ENCODE results near the gene NARS2.
A peak's percentile ranks its signal among the peaks of the same experiment; 100 is the strongest.

Gene NARS2

DNA sequence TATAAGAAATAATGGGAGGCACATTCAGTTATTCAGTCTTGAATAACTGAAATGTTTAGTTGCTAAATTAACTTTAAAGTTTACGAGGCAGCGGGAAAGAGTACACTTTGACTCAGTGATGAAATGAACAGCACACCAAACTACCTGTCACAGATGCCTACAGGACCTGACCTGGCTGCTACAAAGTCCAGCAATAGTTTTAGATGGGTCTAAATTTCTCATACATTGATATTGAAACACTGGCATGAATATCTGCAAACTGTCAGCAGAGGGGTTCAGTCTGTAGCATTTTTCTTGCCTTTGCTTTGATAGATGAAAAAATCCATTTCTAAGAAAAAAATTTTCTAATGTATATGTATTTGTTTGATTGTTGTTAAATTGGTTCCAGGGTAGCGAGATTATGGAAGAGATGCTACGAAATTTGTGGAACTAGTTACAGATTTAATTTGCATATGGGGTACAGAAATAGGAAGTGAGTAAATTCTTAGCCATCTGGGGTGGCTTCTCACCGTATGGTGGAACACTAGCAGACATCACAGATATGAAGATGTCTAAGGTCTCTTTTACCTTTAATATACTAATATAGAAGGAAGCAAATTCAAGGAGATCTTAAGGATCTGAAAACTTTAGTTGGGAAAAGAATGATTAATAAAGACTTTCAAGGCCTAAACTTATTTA is 136.2 kb downstream of the NARS2 start:
- DNase-seq (ENCODE audit: low read depth in 2 of 2): no peak

- DNase-seq (ENCODE audit: low read depth in 2 of 2): no peak
These were observed 141.7 kb downstream of the NARS2 start for GRCh38 chr11:78432956-78433355.

- no peak for DNase-seq (ENCODE audit: low read depth in 2 of 2)
These were observed 142.6 kb downstream of the NARS2 start for GRCh38 chr11:78432058-78432515.

- no peak for DNase-seq (ENCODE audit: low read depth in 2 of 2)
These were observed 145.0 kb downstream of the NARS2 start for GRCh38 chr11:78429660-78430059.

- DNase-seq (ENCODE audit: low read depth in 2 of 2): no peak
These were observed 145.5 kb downstream of the NARS2 start for GRCh38 chr11:78429209-78429608.

DNA sequence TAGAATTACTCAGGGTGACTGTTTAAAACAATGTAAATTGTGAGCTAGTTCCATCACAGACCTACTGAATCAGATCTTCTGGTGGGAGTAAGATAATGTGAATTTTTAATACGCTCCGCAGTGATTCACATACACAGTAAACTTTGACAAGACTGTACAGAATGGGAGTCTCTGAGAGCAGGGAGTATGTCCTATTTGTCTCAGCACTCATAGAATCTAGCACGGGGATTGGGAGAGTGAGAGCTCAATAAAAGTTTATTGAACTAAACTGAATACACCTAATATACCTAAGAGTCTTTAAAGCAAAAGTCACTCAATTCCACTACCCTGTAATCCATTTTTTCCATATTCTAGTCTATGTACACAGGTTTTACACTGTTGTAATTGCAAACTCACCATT is 145.9 kb downstream of the NARS2 start:
- no peak for DNase-seq (ENCODE audit: low read depth in 2 of 2)

GRCh38 chr11:78428266-78428636 is 146.4 kb downstream of the NARS2 start:
- DNase-seq (ENCODE audit: low read depth in 2 of 2): no peak

DNA sequence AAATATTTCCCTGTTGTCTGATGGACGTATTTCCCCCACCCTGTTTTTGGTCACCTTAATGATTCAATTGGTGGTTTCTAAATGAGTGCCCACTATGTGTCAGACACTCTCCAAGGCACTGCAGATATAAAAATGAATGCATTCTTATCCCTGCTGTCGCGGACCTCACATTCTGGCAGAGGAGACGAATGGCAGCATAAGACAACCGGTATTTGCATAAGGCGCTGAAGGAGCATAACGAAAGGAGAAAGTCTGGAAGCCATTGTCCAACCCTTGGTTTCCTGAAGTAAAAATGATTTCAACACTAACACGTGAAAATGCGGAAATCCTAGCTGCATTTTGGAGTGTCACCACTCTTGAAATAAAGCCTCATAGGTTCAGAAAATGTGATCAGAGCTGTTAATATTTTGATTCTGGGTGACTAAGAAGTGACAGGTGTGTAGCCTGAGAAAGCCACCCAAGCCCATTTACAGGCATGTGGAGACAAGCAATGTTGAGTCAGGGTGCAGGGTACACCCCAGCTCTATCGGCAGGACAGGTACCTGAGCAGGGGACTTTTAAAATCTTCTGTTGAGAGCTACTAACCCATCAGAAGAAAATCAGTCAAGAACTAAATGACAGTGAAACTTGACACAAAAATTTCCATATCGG is 146.9 kb downstream of the NARS2 start:
- no peak for DNase-seq (ENCODE audit: low read depth in 2 of 2)

DNA sequence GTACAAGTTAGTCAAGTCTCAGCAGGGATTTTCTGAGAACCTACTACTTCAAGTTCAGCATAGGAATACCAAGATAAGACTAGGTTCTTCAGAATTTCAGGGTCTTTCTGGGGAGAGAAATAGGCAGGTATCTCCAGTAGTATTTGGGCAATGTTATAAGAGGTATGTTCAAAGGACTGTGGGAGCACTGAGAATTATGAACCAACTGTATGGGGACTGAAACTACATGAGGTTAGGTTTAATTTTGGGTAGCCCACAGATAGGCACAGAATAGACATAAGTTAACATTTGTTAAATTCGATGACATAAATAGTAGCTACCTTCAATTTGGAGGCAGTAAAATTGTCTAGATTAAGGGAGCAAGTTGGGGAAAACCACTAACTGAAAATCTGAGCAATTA is 147.8 kb downstream of the NARS2 start:
- no peak for DNase-seq (ENCODE audit: low read depth in 2 of 2)

DNA sequence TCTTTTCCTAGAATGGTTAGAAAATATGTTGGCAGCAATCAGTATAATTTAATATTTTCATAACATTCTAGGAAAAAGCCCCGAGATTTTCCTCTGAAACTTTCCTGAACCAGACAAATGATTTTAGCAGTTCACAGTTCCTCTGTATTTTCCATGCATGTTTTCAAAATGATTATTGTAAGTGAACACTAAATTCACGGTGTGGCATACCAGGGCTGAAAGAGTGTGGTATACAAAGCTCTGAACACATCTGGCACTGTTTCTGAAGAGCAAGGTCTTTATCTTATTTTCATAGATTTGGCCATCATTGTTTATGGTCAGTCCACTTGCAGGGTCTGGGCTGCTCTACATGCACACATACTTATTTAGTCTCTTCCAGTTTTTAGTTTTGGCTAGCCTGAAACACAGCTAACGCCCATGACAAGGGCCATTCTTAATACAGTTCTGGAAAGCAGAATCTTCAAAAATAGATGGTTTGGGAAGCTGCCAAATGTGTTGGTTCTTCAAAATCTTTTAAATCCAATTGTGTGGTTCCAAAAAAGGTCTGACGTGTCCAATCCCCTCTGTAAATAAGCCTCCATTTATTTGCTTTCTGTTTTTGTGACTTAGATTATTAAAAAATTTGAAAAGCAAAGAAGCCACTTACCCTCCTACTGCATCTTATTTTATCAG is 149.1 kb downstream of the NARS2 start:
- no peak for DNase-seq (ENCODE audit: low read depth in 2 of 2)

GRCh38 chr11:78424334-78425270 is 150.1 kb downstream of the NARS2 start:
- no peak for DNase-seq (ENCODE audit: low read depth in 2 of 2)

- no peak for DNase-seq (ENCODE audit: low read depth in 2 of 2)
These were observed 151.4 kb downstream of the NARS2 start for GRCh38 chr11:78423241-78423640.

DNA sequence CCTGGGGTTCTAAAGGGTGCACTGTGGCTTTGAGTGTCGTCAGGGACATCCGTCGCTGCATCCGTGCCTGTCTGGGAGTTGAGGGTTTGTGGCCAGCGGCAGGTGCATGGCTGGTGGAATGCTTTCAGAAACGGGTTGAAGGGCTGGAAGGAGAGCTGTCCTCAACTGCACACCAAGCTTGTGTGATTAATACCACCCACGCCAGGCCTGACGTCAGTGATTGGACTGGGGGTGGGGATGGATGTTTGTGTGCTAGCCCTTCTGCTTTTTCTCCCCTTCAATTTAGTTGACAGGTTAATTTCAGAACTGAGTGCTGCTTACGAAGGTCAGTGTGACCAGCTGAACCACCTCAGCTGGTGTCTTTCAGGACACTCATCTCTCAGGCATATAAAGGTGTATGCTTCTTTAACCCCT is 153.9 kb downstream of the NARS2 start:
- DNase-seq (ENCODE audit: low read depth in 2 of 2): peak; percentile 44 to 52

DNA sequence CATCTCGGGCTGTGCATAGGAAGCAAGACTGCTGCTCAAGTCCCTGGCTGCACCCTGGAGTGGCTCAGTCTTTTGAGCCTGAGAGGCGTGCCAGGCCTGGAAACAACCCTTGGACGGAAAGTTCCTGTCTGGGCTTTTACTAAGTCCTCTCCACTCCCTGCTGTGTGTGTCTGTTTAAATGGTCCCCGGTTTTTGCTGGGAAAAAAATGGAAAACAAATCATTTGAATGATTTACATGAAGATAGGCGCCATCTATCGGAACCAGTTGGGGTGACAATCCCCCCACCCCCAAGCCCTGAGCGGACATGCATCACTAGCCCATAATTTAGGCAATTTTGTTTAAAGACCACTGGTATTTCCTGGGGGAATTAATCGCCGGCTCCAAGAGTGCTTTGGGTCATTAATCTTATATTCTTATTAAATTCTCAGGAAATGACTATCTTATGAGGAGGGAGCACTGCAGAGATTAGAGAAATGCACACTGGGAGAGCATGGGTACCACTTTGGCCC is 154.4 kb downstream of the NARS2 start:
- DNase-seq (ENCODE audit: low read depth in 2 of 2): peak; percentile 30 to 34

- no peak for DNase-seq (ENCODE audit: low read depth in 2 of 2)
These were observed 155.3 kb downstream of the NARS2 start for GRCh38 chr11:78419327-78419726.

DNA sequence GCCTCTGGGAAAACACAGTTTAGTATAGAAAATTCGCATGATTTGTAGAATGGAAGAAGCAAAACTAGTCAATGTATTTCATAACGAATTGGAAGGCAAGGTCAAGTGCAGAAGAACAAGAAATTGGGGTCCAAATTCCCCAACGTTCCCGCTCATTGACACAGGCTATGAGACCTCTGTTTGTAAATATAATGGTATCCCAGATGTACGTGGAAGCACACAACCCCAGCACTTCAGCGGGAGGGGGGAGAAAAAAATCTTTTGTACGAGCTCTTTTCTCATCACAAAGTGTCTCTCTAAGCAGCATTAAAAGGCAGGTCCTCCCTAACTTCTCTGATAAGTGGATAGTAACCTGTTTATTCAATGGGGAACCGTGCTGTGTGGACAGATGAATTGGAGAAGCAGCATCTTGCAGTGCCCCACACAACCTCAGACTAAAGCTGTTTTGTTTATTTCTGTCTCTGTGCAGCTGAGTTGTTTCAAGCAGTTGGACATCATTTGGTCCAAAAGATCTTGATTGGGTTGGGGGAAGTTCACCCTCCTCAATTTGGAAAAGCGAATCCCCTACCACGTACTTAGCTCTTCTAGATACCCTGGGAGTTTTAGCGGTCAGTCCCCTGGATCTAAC is 156.0 kb downstream of the NARS2 start:
- DNase-seq (ENCODE audit: low read depth in 2 of 2): no peak

- peak; percentile 55 to 62 for DNase-seq (ENCODE audit: low read depth in 2 of 2)
These were observed 156.6 kb downstream of the NARS2 start for GRCh38 chr11:78417888-78418583.

DNA sequence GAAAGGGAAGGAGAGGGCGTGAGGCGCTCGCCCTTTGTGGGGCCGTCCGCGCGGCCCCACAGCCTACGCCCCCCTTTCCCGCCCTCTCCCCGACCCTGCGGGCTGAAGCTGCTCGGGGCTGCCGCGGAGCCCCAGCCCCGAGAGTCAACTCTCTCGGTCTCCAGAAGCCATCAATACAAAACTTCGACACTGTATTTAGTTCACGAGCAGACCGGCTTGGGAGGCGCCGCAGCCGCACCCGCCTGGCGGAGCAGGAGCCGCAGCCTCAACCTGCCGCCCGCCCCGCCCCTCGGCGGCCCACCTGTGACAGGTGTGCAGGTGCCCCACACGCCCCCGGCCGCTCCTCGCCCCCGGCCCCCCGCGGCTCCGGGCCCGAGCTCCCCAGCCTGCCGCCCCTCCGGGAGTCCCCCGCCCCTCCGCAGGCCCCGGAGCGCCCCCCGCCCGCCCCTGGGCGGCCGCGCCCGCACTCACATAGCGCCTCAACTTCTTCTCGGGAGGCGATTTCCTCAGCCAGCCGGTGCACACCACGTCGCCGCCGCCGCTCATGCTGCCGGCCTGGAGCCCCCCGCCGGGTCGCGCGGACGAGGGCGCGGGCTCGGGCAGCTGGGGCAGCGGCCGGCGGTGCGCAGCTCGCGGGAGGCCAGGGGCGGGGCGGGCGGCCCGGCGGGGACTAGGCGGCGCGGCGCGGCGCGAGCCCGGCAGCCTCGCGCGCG is 157.3 kb downstream of the NARS2 start, which contains the start of gene GAB2:
Gene GAB2, minus strand, starts transcription at position 646 of the 713 bp plus-strand sequence. Its CDS starts 100 bp downstream, at position 546.
- peak in 1 of 2 donors; percentile 12 for DNase-seq (ENCODE audit: low read depth in 2 of 2)

- DNase-seq (ENCODE audit: low read depth in 2 of 2): peak; percentile 66 to 67
These were observed 158.1 kb downstream of the NARS2 start for GRCh38 chr11:78416285-78417174.

All from stimulated activated CD4-positive, alpha-beta T cell treated with anti-CD3 and anti-CD28 coated beads, Interleukin-4, amount 100 ng/mL, for 48 hours (primary cell).